ENCODE measurements around the gene CCL25. TPM values are rescaled to one million over a fixed set of nuclear protein-coding genes. Genes with fewer than 3 reads are reported as not detected.

Gene CCL25
- total RNA-seq, 2 donors from 2014 or later: not detected

DNA sequence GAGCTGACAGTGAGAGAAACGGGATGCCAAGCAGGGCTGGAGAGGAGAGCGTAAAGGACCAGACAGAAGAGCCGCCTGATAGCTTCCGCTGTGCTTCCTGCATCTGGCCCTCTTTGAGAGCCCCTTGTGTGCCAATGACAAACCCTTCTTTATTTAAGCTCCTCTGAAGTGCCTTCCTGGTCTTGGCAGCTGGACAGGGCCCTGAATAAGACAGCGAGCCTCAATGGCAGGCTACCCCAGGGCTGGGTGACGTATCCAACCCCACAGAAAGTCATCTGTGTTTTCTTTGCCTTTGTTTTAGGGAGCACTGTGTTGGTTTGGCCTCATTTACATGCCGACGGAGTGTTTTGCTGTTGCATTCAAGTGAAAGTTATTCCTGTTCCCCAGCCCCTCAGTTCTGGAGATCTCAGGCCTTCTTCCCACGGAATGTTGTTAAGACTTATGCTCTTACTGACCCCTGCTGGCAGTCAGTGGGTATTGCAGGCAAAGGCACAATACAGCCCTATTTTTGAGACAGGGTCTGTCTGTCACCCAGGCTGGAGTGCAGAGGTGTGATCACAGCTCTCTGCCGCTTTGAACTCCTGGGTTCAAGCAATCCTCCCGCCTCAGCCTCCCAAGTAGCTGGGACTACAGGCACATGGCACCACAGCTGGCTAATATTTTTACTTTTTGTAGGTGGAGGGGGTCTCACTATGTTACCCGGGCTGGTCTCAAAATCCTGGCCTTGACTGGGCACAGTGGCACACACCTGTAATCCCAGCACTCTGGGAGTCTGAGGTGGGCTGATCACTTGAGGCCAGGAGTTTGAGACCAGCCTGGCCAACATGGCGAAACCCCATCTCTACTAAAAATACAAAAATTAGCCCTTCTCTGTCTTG lies 16.8 kb downstream of the CCL25 start:
- Mint-ChIP-seq H3K9me3 (peaks cover 13% of the 10 kb centered on the region), H3K4me1 (no peaks in the 10 kb centered on the region)

DNA sequence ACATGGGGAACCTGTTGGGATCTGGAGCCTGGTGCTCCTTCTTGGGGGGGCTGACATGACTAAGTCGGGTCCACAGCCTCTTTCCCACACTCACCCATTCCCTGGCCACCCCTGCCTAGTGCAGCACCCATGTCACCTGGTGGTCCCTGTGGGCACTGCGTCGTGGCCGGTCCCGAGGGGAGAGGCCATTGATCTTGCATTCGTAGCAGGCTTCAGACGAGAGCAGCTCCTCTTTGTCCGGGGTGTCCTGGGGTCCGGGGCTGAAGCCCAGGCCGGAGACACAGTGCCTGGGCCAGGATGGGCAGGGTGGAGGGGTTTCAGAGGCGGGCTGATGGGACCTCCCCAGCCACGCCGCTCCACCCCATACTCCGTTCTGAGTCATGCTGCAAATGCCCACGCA lies 19.4 kb downstream of the CCL25 start:
- Histone ChIP-seq H3K4me1 (ENCODE audit: control insufficient read depth, insufficient read depth, low read length) (no peaks in the 10 kb centered on the region), H3K9me3 (ENCODE audit: control insufficient read depth, low read length) (peaks cover 33% of the 10 kb centered on the region), H3K36me3 (ENCODE audit: control insufficient read depth, insufficient read depth, low read length) (peaks cover 48% of the 10 kb centered on the region), H3K27me3 (ENCODE audit: control insufficient read depth, insufficient read depth, low read length, poor library complexity, severe bottlenecking) (no peaks in the 10 kb centered on the region), H3K4me3 (ENCODE audit: low read length) (no peak overlapping the region), H3K9ac (ENCODE audit: extremely low read depth, low read length, poor library complexity, severe bottlenecking) (no peak overlapping the region), H3K27ac (ENCODE audit: low read depth, low read length) (no peak overlapping the region)
- 94 to 98% methylated on average over 11 to 15 of the region's 15 CpGs for WGBS, 2 experiments (ENCODE audit: insufficient coverage in 1 of 2, insufficient read length in 1 of 2)
- Mint-ChIP-seq H3K36me3 (ENCODE audit: low read depth) (peaks cover 73% of the 10 kb centered on the region), H3K27me3 (ENCODE audit: insufficient read depth) (no peaks in the 10 kb centered on the region), H3K9me3 (peaks cover 13% of the 10 kb centered on the region), H3K4me3 (no peak overlapping the region), H3K27ac (no peak overlapping the region), H3K4me1 (no peaks in the 10 kb centered on the region)
- peak; percentile 68 for DNase-seq
- TF ChIP-seq, protein P1, sequence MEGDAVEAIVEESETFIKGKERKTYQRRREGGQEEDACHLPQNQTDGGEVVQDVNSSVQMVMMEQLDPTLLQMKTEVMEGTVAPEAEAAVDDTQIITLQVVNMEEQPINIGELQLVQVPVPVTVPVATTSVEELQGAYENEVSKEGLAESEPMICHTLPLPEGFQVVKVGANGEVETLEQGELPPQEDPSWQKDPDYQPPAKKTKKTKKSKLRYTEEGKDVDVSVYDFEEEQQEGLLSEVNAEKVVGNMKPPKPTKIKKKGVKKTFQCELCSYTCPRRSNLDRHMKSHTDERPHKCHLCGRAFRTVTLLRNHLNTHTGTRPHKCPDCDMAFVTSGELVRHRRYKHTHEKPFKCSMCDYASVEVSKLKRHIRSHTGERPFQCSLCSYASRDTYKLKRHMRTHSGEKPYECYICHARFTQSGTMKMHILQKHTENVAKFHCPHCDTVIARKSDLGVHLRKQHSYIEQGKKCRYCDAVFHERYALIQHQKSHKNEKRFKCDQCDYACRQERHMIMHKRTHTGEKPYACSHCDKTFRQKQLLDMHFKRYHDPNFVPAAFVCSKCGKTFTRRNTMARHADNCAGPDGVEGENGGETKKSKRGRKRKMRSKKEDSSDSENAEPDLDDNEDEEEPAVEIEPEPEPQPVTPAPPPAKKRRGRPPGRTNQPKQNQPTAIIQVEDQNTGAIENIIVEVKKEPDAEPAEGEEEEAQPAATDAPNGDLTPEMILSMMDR (conservative IDR thresholded peaks at IDR 0.05): peak; percentile 58

More for the DNA sequence above, 16.8 kb downstream of the CCL25 start:
- peaks cover 28% of the 10 kb centered on the region for H3K36me3 ChIP-seq (ENCODE audit: control insufficient read depth, insufficient read depth, low read length)
- peak; percentile 83 for DNase-seq
- H3K4me1 ChIP-seq (ENCODE audit: control insufficient read depth, insufficient read depth, low read length): no peaks in the 10 kb centered on the region
- no peaks in the 10 kb centered on the region for H3K27me3 ChIP-seq (ENCODE audit: control insufficient read depth, insufficient read depth, low read length, poor library complexity, severe bottlenecking)
- H3K9ac ChIP-seq (ENCODE audit: extremely low read depth, low read length, poor library complexity, severe bottlenecking): no peak overlapping the region
- 89 to 91% methylated on average over 10 to 13 of the region's 13 CpGs for WGBS, 2 experiments (ENCODE audit: insufficient coverage in 1 of 2, insufficient read length in 1 of 2)
- H3K9me3 ChIP-seq (ENCODE audit: control insufficient read depth, low read length): peaks cover 22% of the 10 kb centered on the region
- Mint-ChIP-seq H3K4me3 (no peak overlapping the region), H3K27me3 (ENCODE audit: insufficient read depth) (no peaks in the 10 kb centered on the region), H3K36me3 (ENCODE audit: low read depth) (peaks cover 59% of the 10 kb centered on the region), H3K27ac (peak overlapping the region; percentile 70)
- H3K27ac ChIP-seq (ENCODE audit: low read depth, low read length): no peak overlapping the region
- H3K4me3 ChIP-seq (ENCODE audit: low read length): no peak overlapping the region
- TF ChIP-seq, protein P1 (conservative IDR thresholded peaks at IDR 0.05): peak; percentile 94

DNA sequence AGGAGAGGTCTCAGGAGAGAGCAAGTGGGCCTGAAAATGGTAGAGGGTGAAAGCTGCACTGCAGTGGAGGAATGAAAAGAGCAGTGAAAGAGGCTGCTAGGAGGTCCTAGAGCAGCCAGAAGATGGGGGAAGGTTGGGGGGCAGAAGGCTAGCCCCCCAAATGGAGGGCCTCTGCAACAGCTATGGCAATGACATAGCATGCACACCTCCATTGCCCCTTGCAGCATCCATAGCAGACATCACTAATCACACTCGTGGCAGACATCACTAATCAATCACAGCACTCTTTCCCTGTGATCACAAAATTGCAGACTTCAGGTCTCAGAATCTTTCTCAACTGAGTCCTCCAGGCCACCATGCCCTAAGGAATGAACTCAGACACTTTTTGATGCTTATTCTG lies 21.9 kb downstream of the CCL25 start:
- H3K9me3 ChIP-seq (ENCODE audit: control insufficient read depth, low read length): peaks cover 27% of the 10 kb centered on the region
- H3K36me3 ChIP-seq (ENCODE audit: control insufficient read depth, insufficient read depth, low read length): peaks cover 60% of the 10 kb centered on the region
- no peak overlapping the region for H3K9ac ChIP-seq (ENCODE audit: extremely low read depth, low read length, poor library complexity, severe bottlenecking)
- 92 to 100% methylated on average over 1 of the region's 1 CpG for WGBS, 2 experiments (ENCODE audit: insufficient coverage in 1 of 2, insufficient read length in 1 of 2)
- no peak overlapping the region for H3K4me3 ChIP-seq (ENCODE audit: low read length)
- Mint-ChIP-seq H3K27me3 (ENCODE audit: insufficient read depth) (no peaks in the 10 kb centered on the region), H3K4me3 (no peak overlapping the region), H3K27ac (no peak overlapping the region), H3K36me3 (ENCODE audit: low read depth) (peaks cover 85% of the 10 kb centered on the region), H3K4me1 (no peaks in the 10 kb centered on the region), H3K9me3 (peaks cover 9% of the 10 kb centered on the region)
- H3K27me3 ChIP-seq (ENCODE audit: control insufficient read depth, insufficient read depth, low read length, poor library complexity, severe bottlenecking): no peaks in the 10 kb centered on the region
- peak; percentile 32 for DNase-seq
- TF ChIP-seq, protein P1 (conservative IDR thresholded peaks at IDR 0.05): no peak
- no peak overlapping the region for H3K27ac ChIP-seq (ENCODE audit: low read depth, low read length)
- no peaks in the 10 kb centered on the region for H3K4me1 ChIP-seq (ENCODE audit: control insufficient read depth, insufficient read depth, low read length)

All from endodermal cell (in vitro differentiated cells).